Endothelial cell (in vitro differentiated cells): ENCODE results near the gene AGPAT3. TPM values are rescaled to one million over a fixed set of nuclear protein-coding genes. Genes with fewer than 3 reads are reported as not detected.

ENCODE experiments used
- DNase-seq: peaks from one replicate; pipeline ENCODE4 v3.0.0; 2021; ENCODE audit warnings: low spot score
- H3K27ac Mint-ChIP-seq: one replicate; pipeline ENCODE4 v1.8.0; 2021; ENCODE audit warnings: mixed read lengths, inconsistent platforms; ENCODE audit not compliant: unreplicated experiment
- H3K27me3 Mint-ChIP-seq: one replicate; pipeline ENCODE4 v1.8.0; 2021; ENCODE audit warnings: mild to moderate bottlenecking, moderate library complexity, mixed read lengths, inconsistent platforms; ENCODE audit not compliant: unreplicated experiment
- H3K36me3 Mint-ChIP-seq: one replicate; pipeline ENCODE4 v1.8.0; 2021; ENCODE audit warnings: mild to moderate bottlenecking, low read depth, mixed read lengths, inconsistent platforms; ENCODE audit not compliant: unreplicated experiment
- H3K4me1 Mint-ChIP-seq: one replicate; pipeline ENCODE4 v1.8.0; 2021; ENCODE audit warnings: mild to moderate bottlenecking, mixed read lengths, inconsistent platforms; ENCODE audit not compliant: unreplicated experiment
- H3K4me3 Mint-ChIP-seq: one replicate; pipeline ENCODE4 v1.8.0; 2021; ENCODE audit warnings: mild to moderate bottlenecking, mixed read lengths, inconsistent platforms; ENCODE audit not compliant: unreplicated experiment
- H3K9me3 Mint-ChIP-seq: one replicate; pipeline ENCODE4 v1.8.0; 2021; ENCODE audit warnings: mixed read lengths, inconsistent platforms; ENCODE audit not compliant: unreplicated experiment
- CTCF ChIP-seq: fragments of 200-600 bp; sonication (generic); IDR thresholded peaks from one replicate; pipeline ENCODE4 v1.5.0; 2021; ENCODE audit warnings: antibody characterized with exemption; ENCODE audit not compliant: unreplicated experiment
- total RNA-seq: library from RNA; stranded (reverse); fragmentation: NEBNext Ultra II Directional; extraction: Animal tissue kit (Norgen Biotek cat#: 25700); gene quantifications from one replicate; pipeline ENCODE4 v1.2.1, GENCODE V29; 2021; ENCODE audit not compliant: unreplicated experiment

The AGPAT3 gene
- total RNA-seq, 1 donor from 2014 or later: 22.6 TPM

DNA sequence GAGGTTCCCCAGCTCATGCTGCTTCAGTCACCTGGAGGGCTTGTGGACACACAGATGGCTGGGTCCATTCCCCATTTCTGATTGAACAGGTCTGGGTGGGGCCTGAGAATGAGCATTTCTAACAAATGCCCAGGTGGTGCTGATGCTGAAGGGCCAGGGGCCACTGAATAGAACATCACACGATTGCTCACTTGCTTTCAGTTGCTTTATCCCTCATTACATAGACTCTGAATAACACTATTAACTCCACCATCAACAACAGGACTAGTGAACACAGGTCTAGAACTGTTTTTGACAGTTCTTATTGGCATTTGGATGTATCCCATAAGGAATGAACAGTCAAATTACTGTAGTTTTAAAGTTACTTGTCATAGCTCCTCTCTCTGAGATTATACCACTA is 159.2 kb downstream of the AGPAT3 start:
- no peaks in the 10 kb centered on the region for H3K36me3 Mint-ChIP-seq
- TF ChIP-seq CTCF: no peak
- no peaks in the 10 kb centered on the region for H3K9me3 Mint-ChIP-seq
- H3K4me3 Mint-ChIP-seq: no peak overlapping the region
- peaks cover 12% of the 10 kb centered on the region for H3K4me1 Mint-ChIP-seq
- H3K27ac Mint-ChIP-seq: no peak overlapping the region
- DNase-seq: no peak
- H3K27me3 Mint-ChIP-seq: peaks cover 3% of the 10 kb centered on the region

- peak; percentile 15 for DNase-seq
Observed at GRCh38 chr21:44024887-44025353, 159.9 kb downstream of the AGPAT3 start.

DNA sequence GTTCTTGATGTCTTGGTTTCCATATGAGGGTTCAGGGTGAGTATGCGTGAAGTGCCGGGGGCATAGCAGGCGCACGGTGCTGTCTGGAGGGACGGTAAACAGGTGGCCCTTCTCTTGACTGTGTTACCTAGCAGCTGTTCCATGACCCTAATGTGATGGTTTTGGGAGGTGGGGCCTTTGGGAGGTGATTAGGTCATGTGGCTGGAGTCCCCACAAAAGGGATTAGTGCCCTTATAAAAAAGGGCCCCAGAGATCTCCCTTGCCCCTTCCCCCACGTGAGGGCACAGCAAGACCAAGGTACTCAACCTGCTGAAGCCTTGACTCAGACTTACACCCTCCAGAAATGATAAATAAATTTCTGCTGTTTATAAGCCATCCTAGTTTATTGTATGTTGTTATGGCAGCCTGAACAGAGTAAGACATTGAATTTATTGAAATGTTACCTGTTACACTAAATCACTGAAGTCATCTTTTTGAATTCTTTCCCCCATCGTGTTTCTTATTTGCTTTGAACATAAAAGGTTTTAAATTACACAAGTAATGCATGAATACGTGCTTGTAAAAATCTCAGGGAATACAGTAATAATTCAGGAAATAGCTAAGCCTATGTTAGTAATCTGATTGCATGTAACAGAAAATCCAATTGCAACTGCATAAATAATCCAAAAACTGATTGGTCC is 162.7 kb downstream of the AGPAT3 start:
- Mint-ChIP-seq H3K36me3 (no peaks in the 10 kb centered on the region), H3K27ac (no peak overlapping the region), H3K27me3 (peaks cover 1% of the 10 kb centered on the region), H3K4me3 (no peak overlapping the region), H3K9me3 (no peaks in the 10 kb centered on the region), H3K4me1 (peaks cover 8% of the 10 kb centered on the region)
- no peak for DNase-seq
- no peak for TF ChIP-seq CTCF

More at GRCh38 chr21:44024887-44025353, 159.9 kb downstream of the AGPAT3 start:
- no peaks in the 10 kb centered on the region for H3K36me3 Mint-ChIP-seq
- H3K27me3 Mint-ChIP-seq: peaks cover 3% of the 10 kb centered on the region
- peak overlapping the region; percentile 2 for H3K27ac Mint-ChIP-seq
- H3K4me3 Mint-ChIP-seq: no peak overlapping the region
- no peak for TF ChIP-seq CTCF
- H3K9me3 Mint-ChIP-seq: no peaks in the 10 kb centered on the region
- H3K4me1 Mint-ChIP-seq: peaks cover 8% of the 10 kb centered on the region

GRCh38 chr21:44028287-44028659 is 163.2 kb downstream of the AGPAT3 start:
- Mint-ChIP-seq H3K27me3 (peaks cover 1% of the 10 kb centered on the region), H3K4me1 (peaks cover 8% of the 10 kb centered on the region), H3K27ac (no peak overlapping the region), H3K4me3 (no peak overlapping the region), H3K36me3 (no peaks in the 10 kb centered on the region), H3K9me3 (no peaks in the 10 kb centered on the region)
- no peak for TF ChIP-seq CTCF
- DNase-seq: no peak

- H3K27ac Mint-ChIP-seq: no peak overlapping the region
- DNase-seq: no peak
- TF ChIP-seq CTCF: no peak
- no peak overlapping the region for H3K4me3 Mint-ChIP-seq
- peaks cover 8% of the 10 kb centered on the region for H3K4me1 Mint-ChIP-seq
- peaks cover 6% of the 10 kb centered on the region for H3K36me3 Mint-ChIP-seq
- H3K27me3 Mint-ChIP-seq: peaks cover 1% of the 10 kb centered on the region
- H3K9me3 Mint-ChIP-seq: no peaks in the 10 kb centered on the region
Observed at GRCh38 chr21:44029460-44030087, 164.6 kb downstream of the AGPAT3 start.
